ENCODE data around the gene APC2. TPM values are rescaled to one million over a fixed set of nuclear protein-coding genes. Genes with fewer than 3 reads are reported as not detected.

The APC2 gene
- total RNA-seq, 4 donors from 2014 or later = 0.02 to 1.2 (median 0.35) TPM

DNA sequence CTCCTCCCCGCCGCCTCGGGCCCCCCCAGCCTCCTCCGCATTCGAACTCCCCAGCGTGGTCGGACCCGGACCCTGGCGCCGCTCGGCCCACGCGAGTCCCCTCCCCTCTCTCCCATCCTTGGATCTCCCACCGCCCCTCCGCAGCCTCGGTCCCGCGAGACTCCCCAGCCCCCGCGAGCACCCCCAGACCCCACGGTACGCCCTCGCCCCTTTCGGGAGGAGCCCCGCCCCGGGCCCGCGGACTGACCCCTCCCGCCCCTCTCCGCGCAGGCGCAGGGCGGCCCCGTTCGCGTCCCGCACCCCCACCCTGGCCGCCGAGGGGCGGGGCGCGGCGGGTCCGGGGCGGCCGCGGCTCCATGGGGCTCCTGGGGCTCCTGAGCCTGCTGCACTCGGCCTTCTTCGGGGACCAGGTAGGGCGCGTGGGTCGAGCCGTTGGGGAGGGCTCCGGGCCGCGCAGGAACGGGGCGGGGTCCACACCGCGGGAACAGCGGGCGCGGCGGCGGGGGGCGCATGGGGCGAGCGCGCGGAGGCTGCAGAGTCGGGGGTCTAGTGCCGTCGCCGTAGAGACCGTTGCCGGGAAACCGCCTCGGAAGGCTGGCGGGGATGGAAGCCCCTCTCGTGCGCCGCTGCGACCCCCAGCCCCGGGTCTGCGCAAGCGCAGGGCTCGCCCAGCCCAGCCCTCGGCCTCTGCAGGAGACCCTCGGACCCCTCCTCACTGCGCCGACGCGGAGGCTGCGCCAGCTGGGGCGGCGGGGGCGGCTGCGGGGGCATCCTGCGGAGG lies 3.8 kb upstream of the APC2 start:
- Histone ChIP-seq H3K27me3 (peaks cover 64% of the 10 kb centered on the region), H3K4me3 (peak overlapping the region in 1 of 2 donors; percentile 46), H3K4me1 (peaks cover 0 to 36% (median 23%) of the 10 kb centered on the region in 3 donors), H3K9me3 (no peaks in the 10 kb centered on the region), H3K27ac (no peak overlapping the region), H3K36me3 (peaks cover 0 to 23% of the 10 kb centered on the region in 2 donors)
- no peak for ATAC-seq
- TF ChIP-seq POLR2A (IDR thresholded peaks at IDR 0.05) = no peak
- TF ChIP-seq EP300 (IDR thresholded peaks at IDR 0.05) = no peak
- TF ChIP-seq CTCF (IDR thresholded peaks at IDR 0.05) = no peak
- no peak for TF ChIP-seq POLR2AphosphoS5 (IDR thresholded peaks at IDR 0.05)
- WGBS, 2 donors (ENCODE audit: low coverage in 1 of 2) = no CpG with 5 or more reads among the region's 99 CpGs

- no peaks in the 10 kb centered on the region for H3K9me3 ChIP-seq
- peaks cover 0 to 42% (median 23%) of the 10 kb centered on the region in 3 donors for H3K4me1 ChIP-seq
- H3K36me3 ChIP-seq = peaks cover 0 to 15% of the 10 kb centered on the region in 2 donors
- WGBS, 2 donors (ENCODE audit: low coverage in 1 of 2) = 0 to 5% methylated on average over 1 to 4 of the region's 63 CpGs
- H3K27ac ChIP-seq = no peak overlapping the region
- no peak for ATAC-seq
- no peak for TF ChIP-seq POLR2A (IDR thresholded peaks at IDR 0.05)
- no peak for TF ChIP-seq POLR2AphosphoS5 (IDR thresholded peaks at IDR 0.05)
- TF ChIP-seq CTCF (IDR thresholded peaks at IDR 0.05) = no peak
- TF ChIP-seq EP300 (IDR thresholded peaks at IDR 0.05) = no peak
- peaks cover 71% of the 10 kb centered on the region for H3K27me3 ChIP-seq
- peak overlapping the region in 1 of 2 donors; percentile 46 for H3K4me3 ChIP-seq
Measured at GRCh38 chr19:1446713-1447481, 3.0 kb upstream of the APC2 start.

DNA sequence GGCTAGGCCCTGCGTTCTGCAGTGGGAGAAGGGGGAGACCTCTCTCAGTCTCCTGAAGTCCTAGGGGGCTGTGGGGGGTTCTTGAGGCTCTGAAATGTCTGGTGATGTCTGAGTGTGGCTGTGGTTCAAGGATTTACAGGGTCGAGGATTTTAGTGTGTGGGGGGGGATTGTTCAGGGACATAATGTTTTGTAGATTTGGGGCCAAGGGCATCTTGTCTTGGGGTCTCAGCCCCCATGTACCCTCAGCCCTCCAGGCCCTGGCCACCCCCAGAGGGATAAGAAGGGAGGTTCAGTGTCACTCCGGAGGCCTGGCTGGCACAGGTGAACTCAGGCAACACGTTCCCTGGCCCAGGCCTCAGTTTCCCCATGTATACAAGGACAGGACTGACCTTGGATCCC lies 2.4 kb upstream of the APC2 start:
- Histone ChIP-seq H3K4me3 (no peak overlapping the region), H3K36me3 (peaks cover 0 to 9% of the 10 kb centered on the region in 2 donors), H3K27me3 (peaks cover 77% of the 10 kb centered on the region), H3K27ac (no peak overlapping the region), H3K9me3 (no peaks in the 10 kb centered on the region), H3K4me1 (peaks cover 0 to 48% (median 23%) of the 10 kb centered on the region in 3 donors)
- TF ChIP-seq POLR2AphosphoS5 (IDR thresholded peaks at IDR 0.05) = no peak
- TF ChIP-seq POLR2A (IDR thresholded peaks at IDR 0.05) = no peak
- TF ChIP-seq CTCF (IDR thresholded peaks at IDR 0.05) = no peak
- no peak for TF ChIP-seq EP300 (IDR thresholded peaks at IDR 0.05)
- WGBS, 2 donors (ENCODE audit: low coverage in 1 of 2) = 0 to 50% methylated on average over 1 to 2 of the region's 4 CpGs
- no peak for ATAC-seq

DNA sequence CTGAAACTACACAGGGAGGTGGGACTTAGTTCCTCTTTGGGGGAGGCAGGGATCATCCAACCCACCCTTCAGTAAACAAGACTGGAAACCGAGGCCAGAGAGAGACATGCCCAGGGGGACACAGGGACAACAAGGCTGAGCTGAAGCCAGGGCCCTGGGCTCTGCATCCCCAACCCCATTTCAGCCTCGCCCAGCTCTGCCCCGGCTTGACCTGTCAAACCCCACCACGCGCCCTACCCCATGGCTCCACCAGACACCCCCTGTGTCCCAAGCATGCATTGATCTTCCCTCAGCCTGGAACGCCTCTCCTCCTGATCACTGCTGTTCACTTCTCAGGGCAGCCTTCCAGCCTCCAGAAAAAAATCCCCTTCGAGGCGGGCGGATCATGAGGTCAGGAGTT lies 2.0 kb upstream of the APC2 start:
- Histone ChIP-seq H3K27me3 (peaks cover 82% of the 10 kb centered on the region), H3K36me3 (peaks cover 0 to 4% of the 10 kb centered on the region in 2 donors), H3K9me3 (no peaks in the 10 kb centered on the region), H3K4me1 (peaks cover 0 to 52% (median 23%) of the 10 kb centered on the region in 3 donors), H3K27ac (no peak overlapping the region), H3K4me3 (no peak overlapping the region)
- 60% methylated on average over 1 of the region's 9 CpGs; no CpG with 5 or more reads in 1 of the 2 donors for WGBS, 2 donors (ENCODE audit: low coverage in 1 of 2)
- no peak for ATAC-seq
- TF ChIP-seq CTCF (IDR thresholded peaks at IDR 0.05) (no peak), EP300 (IDR thresholded peaks at IDR 0.05) (no peak), POLR2AphosphoS5 (IDR thresholded peaks at IDR 0.05) (no peak), POLR2A (IDR thresholded peaks at IDR 0.05) (no peak)
